ENCODE measurements around the gene LHFPL3.
"Not testable (repeated sequence)": the region's sequence is repeated elsewhere in the genome, so short reads cannot be mapped to it uniquely, and the experiment has no call there.

LHFPL3 gene

DNA sequence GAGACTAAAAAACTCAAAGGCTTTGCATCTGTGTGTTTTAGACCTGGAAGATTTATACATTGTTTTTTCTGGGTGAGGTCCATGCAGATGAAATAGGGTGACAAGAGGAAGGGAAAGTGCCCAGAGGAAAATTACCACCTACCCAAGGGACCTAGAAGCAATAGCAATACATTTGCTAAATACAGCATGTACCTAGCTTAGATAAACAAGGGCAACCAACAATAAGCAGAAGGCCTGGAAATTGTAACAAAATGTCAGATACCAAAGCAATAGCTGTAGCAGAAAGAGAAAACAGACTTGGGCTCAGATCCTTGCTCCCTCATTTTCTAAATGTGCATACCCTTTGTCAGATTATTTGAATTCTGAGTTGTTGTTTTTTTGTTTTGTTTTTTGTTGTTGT is 367.2 kb downstream of the LHFPL3 start:
- Histone ChIP-seq H3K36me3 (ENCODE audit: control insufficient read depth, insufficient read depth, low read length) (no peaks in the 10 kb centered on the region), H3K9me3 (ENCODE audit: control insufficient read depth, low read length) (no peaks in the 10 kb centered on the region), H3K27me3 (replicated peaks; ENCODE audit: control insufficient read depth, insufficient read depth, low read length, poor library complexity, severe bottlenecking) (no peaks in the 10 kb centered on the region), H3K27ac (ENCODE audit: insufficient read depth, low read length, poor library complexity, severe bottlenecking) (no peak overlapping the region), H3K4me1 (ENCODE audit: control insufficient read depth, insufficient read depth, low read length, poor library complexity, severe bottlenecking) (no peaks in the 10 kb centered on the region), H3K4me3 (ENCODE audit: insufficient read depth, low read depth, low read length, poor library complexity, severe bottlenecking) (no peak overlapping the region)
- DNase-seq: no peak

DNA sequence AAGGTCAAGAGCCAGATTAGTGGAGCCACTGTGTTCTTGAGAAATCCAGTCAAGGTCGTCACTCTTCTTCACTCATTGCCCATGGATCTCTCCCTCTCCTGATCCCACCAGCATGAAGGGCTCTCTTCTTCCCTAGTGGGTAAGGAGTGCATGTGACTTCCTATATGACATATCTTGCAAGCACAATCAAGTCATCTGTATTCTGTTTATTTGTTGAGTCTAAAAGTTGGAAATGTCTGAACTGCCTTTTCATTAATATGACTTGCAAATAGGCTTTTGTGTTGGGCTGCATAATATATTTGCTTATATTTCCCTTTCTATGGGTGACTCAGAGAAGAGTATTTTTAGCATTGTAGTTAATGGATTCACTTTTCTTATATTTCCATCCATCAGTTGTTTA is 371.9 kb downstream of the LHFPL3 start:
- H3K27me3 ChIP-seq (replicated peaks; ENCODE audit: control insufficient read depth, insufficient read depth, low read length, poor library complexity, severe bottlenecking): no peaks in the 10 kb centered on the region
- DNase-seq: no peak
- no peaks in the 10 kb centered on the region for H3K9me3 ChIP-seq (ENCODE audit: control insufficient read depth, low read length)
- H3K4me1 ChIP-seq (ENCODE audit: control insufficient read depth, insufficient read depth, low read length, poor library complexity, severe bottlenecking): no peaks in the 10 kb centered on the region
- H3K4me3 ChIP-seq (ENCODE audit: insufficient read depth, low read depth, low read length, poor library complexity, severe bottlenecking): no peak overlapping the region
- no peaks in the 10 kb centered on the region for H3K36me3 ChIP-seq (ENCODE audit: control insufficient read depth, insufficient read depth, low read length)
- H3K27ac ChIP-seq (ENCODE audit: insufficient read depth, low read length, poor library complexity, severe bottlenecking): no peak overlapping the region

DNA sequence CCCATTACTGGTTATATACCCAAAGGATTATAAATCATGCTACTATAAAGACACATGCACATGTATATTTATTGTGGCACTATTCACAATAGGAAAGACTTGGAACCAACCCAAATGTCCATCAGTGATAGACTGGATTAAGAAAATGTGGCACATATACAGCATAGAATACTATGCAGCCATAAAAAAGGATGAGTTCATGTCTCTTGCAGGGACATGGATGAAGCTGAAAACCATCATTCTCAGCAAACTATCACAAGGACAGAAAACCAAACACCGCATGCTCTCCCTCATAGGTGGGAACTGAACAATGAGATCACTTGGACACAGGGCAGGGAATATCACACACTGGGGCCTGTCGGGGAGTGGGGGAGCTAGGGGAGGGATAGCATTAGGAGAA is 392.6 kb downstream of the LHFPL3 start:
- not testable (repeated sequence) for DNase-seq; H3K4me3 ChIP-seq (ENCODE audit: insufficient read depth, low read depth, low read length, poor library complexity, severe bottlenecking)

DNA sequence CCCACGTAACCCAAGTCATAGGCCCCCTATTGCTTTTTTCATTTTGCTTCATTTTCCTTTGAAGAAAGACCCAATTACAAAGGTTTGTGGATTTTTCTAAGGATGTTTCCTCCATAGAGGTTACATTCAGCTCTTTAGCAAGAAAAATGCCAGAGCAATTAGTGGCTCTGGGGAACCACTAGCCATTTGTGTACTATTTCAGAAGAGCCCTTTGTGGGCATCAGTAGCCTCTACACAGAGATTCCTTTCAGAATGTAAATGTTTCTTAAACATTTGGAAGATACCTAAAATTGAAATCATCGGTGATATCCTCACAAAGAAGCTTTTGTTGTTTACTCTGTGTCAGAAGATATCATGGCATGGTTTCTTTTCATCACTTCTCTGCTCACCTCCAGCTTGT is 394.6 kb downstream of the LHFPL3 start:
- no peak overlapping the region for H3K4me3 ChIP-seq (ENCODE audit: insufficient read depth, low read depth, low read length, poor library complexity, severe bottlenecking)
- no peaks in the 10 kb centered on the region for H3K27me3 ChIP-seq (replicated peaks; ENCODE audit: control insufficient read depth, insufficient read depth, low read length, poor library complexity, severe bottlenecking)
- H3K27ac ChIP-seq (ENCODE audit: insufficient read depth, low read length, poor library complexity, severe bottlenecking): no peak overlapping the region
- no peaks in the 10 kb centered on the region for H3K4me1 ChIP-seq (ENCODE audit: control insufficient read depth, insufficient read depth, low read length, poor library complexity, severe bottlenecking)
- no peaks in the 10 kb centered on the region for H3K9me3 ChIP-seq (ENCODE audit: control insufficient read depth, low read length)
- no peaks in the 10 kb centered on the region for H3K36me3 ChIP-seq (ENCODE audit: control insufficient read depth, insufficient read depth, low read length)
- DNase-seq: no peak

More for the DNA sequence above, 392.6 kb downstream of the LHFPL3 start:
- H3K36me3 ChIP-seq (ENCODE audit: control insufficient read depth, insufficient read depth, low read length); H3K27me3 ChIP-seq (replicated peaks; ENCODE audit: control insufficient read depth, insufficient read depth, low read length, poor library complexity, severe bottlenecking); H3K4me1 ChIP-seq (ENCODE audit: control insufficient read depth, insufficient read depth, low read length, poor library complexity, severe bottlenecking); H3K9me3 ChIP-seq (ENCODE audit: control insufficient read depth, low read length); H3K27ac ChIP-seq (ENCODE audit: insufficient read depth, low read length, poor library complexity, severe bottlenecking): not testable (repeated sequence)

DNA sequence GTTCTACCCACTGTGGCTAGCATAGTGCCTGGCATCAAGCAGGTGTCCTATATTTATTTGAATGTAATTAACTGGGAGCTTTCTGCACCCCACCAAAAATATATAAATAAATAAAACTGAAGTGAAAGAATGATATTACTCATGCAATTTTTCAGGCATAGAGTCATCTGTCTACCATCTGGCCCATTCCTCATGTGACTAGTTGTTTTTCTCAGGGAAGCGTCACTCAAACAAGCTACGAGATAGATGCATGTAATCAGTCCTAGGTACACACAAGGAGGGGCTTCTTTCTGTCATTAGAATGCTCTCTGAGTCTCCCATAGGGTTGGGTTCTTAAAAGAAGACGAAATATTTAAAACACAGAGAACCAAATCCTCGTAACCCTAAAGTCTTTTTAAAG is 430.1 kb downstream of the LHFPL3 start:
- H3K36me3 ChIP-seq (ENCODE audit: control insufficient read depth, insufficient read depth, low read length): no peaks in the 10 kb centered on the region
- H3K27ac ChIP-seq (ENCODE audit: insufficient read depth, low read length, poor library complexity, severe bottlenecking): no peak overlapping the region
- no peaks in the 10 kb centered on the region for H3K27me3 ChIP-seq (replicated peaks; ENCODE audit: control insufficient read depth, insufficient read depth, low read length, poor library complexity, severe bottlenecking)
- H3K9me3 ChIP-seq (ENCODE audit: control insufficient read depth, low read length): no peaks in the 10 kb centered on the region
- H3K4me1 ChIP-seq (ENCODE audit: control insufficient read depth, insufficient read depth, low read length, poor library complexity, severe bottlenecking): no peaks in the 10 kb centered on the region
- H3K4me3 ChIP-seq (ENCODE audit: insufficient read depth, low read depth, low read length, poor library complexity, severe bottlenecking): no peak overlapping the region
- DNase-seq: no peak

DNA sequence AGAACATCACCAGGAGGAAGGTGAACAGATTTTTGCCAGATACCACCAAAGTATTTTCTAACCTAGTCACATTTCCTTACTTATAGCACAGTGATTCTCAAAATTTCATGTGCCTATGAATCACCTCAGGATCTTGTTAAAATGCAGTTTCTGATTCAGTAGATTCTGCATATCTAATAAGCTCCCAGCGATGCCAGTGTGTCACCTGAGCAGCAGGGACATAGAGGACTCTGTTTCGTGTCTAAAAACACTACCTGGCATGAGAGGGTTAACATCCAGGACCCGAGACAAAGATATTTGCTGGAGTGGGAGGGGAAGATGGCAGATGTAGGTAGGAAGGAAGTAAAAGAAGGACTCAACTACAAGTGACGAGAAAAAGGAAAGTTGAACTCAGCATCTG is 433.5 kb downstream of the LHFPL3 start:
- no peak overlapping the region for H3K27ac ChIP-seq (ENCODE audit: insufficient read depth, low read length, poor library complexity, severe bottlenecking)
- H3K4me1 ChIP-seq (ENCODE audit: control insufficient read depth, insufficient read depth, low read length, poor library complexity, severe bottlenecking): no peaks in the 10 kb centered on the region
- no peak for DNase-seq
- no peak overlapping the region for H3K4me3 ChIP-seq (ENCODE audit: insufficient read depth, low read depth, low read length, poor library complexity, severe bottlenecking)
- peaks cover 3% of the 10 kb centered on the region for H3K27me3 ChIP-seq (replicated peaks; ENCODE audit: control insufficient read depth, insufficient read depth, low read length, poor library complexity, severe bottlenecking)
- no peaks in the 10 kb centered on the region for H3K9me3 ChIP-seq (ENCODE audit: control insufficient read depth, low read length)
- no peaks in the 10 kb centered on the region for H3K36me3 ChIP-seq (ENCODE audit: control insufficient read depth, insufficient read depth, low read length)

DNA sequence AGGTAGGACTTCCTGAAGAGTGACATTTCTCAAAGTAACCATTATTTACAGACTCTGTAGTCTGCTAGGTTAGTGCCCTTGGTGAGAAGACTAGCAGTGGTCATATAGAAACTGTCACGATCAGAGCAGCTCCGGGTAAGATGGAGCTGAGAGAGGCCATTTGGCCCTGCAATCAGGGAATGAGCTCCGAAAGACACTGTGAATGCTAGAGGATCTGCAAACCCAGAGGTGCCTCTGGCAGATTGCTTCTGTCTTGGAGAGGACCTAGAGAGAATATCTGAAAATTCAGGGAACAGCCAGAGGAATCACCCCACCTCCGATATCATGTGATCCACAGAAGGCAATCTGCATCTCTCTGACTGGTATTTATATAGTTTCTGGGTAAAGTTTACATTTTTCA is 438.7 kb downstream of the LHFPL3 start:
- no peak for DNase-seq
- Histone ChIP-seq H3K36me3 (ENCODE audit: control insufficient read depth, insufficient read depth, low read length) (no peaks in the 10 kb centered on the region), H3K27ac (ENCODE audit: insufficient read depth, low read length, poor library complexity, severe bottlenecking) (no peak overlapping the region), H3K4me1 (ENCODE audit: control insufficient read depth, insufficient read depth, low read length, poor library complexity, severe bottlenecking) (no peaks in the 10 kb centered on the region), H3K4me3 (ENCODE audit: insufficient read depth, low read depth, low read length, poor library complexity, severe bottlenecking) (no peak overlapping the region), H3K9me3 (ENCODE audit: control insufficient read depth, low read length) (no peaks in the 10 kb centered on the region), H3K27me3 (replicated peaks; ENCODE audit: control insufficient read depth, insufficient read depth, low read length, poor library complexity, severe bottlenecking) (peaks cover 3% of the 10 kb centered on the region)

DNA sequence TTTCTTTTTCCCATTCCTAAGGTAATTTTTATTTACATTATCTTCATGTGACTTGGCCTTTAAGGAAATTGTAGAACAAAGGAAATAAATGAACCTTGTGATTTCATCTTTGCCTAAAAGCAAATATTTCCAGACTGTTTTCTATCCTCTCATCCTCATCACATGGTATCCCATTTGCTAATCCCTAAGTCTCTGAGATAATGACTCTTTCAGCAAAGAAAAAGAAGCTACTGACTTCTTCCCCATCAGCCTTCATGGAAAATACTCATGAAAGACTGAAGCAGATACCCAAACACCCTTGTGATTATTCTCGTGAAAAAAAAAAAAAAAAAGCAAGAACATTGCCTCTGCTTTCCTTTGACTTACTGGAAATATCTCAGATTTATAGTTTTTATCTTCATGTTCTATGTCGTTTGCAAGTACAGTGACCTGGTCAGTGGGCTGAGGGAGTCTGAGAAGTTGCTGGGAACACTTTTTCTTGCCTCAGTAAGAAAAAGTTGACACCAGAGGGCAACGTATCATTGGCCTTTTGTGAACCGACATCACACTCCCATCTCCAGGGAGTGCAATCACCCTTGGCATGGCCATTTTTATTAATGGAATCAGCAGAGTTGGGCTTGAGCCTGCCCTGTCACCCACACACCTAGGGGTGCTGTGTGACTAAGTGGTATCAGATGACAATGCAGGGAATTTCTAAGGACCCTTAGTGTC is 439.6 kb downstream of the LHFPL3 start:
- Histone ChIP-seq H3K36me3 (ENCODE audit: control insufficient read depth, insufficient read depth, low read length) (no peaks in the 10 kb centered on the region), H3K27me3 (replicated peaks; ENCODE audit: control insufficient read depth, insufficient read depth, low read length, poor library complexity, severe bottlenecking) (peaks cover 3% of the 10 kb centered on the region), H3K4me1 (ENCODE audit: control insufficient read depth, insufficient read depth, low read length, poor library complexity, severe bottlenecking) (no peaks in the 10 kb centered on the region), H3K4me3 (ENCODE audit: insufficient read depth, low read depth, low read length, poor library complexity, severe bottlenecking) (no peak overlapping the region), H3K9me3 (ENCODE audit: control insufficient read depth, low read length) (no peaks in the 10 kb centered on the region), H3K27ac (ENCODE audit: insufficient read depth, low read length, poor library complexity, severe bottlenecking) (no peak overlapping the region)
- DNase-seq: no peak

DNA sequence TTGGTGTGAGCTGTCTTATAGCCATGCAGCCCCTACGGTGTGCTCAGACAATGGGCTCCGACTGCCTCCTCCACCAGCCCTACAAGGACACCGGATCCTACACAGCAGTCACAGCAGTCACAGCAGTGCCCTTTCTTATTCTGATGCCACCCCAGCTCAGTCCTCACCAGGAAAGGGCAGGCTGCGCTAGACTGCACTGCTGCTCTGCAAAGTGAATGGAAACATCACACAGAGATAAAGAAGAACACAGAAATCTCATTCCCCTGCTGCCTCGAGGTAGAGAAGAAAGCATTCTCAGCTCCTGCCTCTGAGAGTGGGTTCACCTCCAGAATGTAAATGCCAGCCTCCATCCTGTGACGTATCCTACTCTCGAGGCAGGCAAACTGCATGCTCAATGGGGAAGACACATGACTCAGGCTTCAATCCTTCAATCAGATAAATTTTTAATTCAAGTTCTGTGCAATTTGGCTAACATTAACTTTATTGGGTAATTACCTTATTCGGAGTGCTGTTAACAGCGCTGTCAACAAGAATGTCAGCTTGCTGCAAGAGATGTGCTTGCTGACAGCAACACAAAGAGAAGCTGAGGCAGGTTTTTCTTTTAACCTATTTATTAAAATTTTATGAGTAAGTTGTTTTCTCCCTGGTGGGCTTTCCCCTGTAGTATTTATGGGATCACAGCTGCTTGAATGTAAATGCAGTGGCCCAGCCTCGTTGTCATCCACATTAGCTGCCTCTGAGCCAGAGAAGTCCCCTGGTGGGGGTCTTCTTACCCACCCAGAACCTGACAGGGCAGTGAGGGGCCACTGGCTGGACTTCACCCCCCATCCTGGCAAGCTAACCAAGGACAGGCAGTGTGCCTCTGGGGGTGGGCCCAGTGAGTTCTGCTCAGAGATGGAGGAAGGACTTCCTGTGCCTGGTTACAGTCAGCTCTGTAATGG is 444.3 kb downstream of the LHFPL3 start:
- H3K36me3 ChIP-seq (ENCODE audit: control insufficient read depth, insufficient read depth, low read length): no peaks in the 10 kb centered on the region
- no peak overlapping the region for H3K27ac ChIP-seq (ENCODE audit: insufficient read depth, low read length, poor library complexity, severe bottlenecking)

DNA sequence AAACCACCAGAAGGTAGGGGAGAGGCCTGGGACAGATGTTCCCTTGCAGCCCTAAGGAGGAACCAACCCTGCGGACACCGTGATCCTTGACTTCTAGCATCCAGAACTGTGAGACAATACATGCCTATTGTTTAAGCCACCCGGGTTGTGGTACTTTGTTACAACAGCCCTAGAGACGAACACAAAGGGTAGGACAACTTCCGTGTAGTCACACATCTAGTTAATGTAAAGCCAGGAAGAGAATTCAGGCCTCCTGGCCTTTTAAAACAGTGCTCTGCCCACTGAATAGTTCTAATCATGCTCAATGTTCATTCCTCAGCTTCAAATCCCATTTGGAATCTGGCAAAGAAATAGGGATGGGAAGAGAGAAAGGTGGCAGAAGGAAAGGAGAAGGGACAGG is 445.4 kb downstream of the LHFPL3 start:
- Histone ChIP-seq H3K27ac (ENCODE audit: insufficient read depth, low read length, poor library complexity, severe bottlenecking) (no peak overlapping the region), H3K4me3 (ENCODE audit: insufficient read depth, low read depth, low read length, poor library complexity, severe bottlenecking) (no peak overlapping the region), H3K4me1 (ENCODE audit: control insufficient read depth, insufficient read depth, low read length, poor library complexity, severe bottlenecking) (no peaks in the 10 kb centered on the region), H3K9me3 (ENCODE audit: control insufficient read depth, low read length) (no peaks in the 10 kb centered on the region), H3K27me3 (replicated peaks; ENCODE audit: control insufficient read depth, insufficient read depth, low read length, poor library complexity, severe bottlenecking) (no peaks in the 10 kb centered on the region), H3K36me3 (ENCODE audit: control insufficient read depth, insufficient read depth, low read length) (no peaks in the 10 kb centered on the region)
- no peak for DNase-seq

More for the DNA sequence above, 444.3 kb downstream of the LHFPL3 start:
- no peak for DNase-seq
- Histone ChIP-seq H3K27me3 (replicated peaks; ENCODE audit: control insufficient read depth, insufficient read depth, low read length, poor library complexity, severe bottlenecking) (no peaks in the 10 kb centered on the region), H3K9me3 (ENCODE audit: control insufficient read depth, low read length) (no peaks in the 10 kb centered on the region), H3K4me3 (ENCODE audit: insufficient read depth, low read depth, low read length, poor library complexity, severe bottlenecking) (no peak overlapping the region), H3K4me1 (ENCODE audit: control insufficient read depth, insufficient read depth, low read length, poor library complexity, severe bottlenecking) (no peaks in the 10 kb centered on the region)

Measured in effector memory CD4-positive, alpha-beta T cell (primary cell).